ENCODE results near the gene EN1.

EN1 gene

GRCh38 chr2:118854507-118855345 lies 7.3 kb upstream of the EN1 start:
- DNase-seq (ENCODE audit: insufficient read length) (no peak), FAIRE-seq (no peak)
- no peak for TF ChIP-seq POLR2AphosphoS5 (IDR thresholded peaks at IDR 0.05; ENCODE audit: low read depth, low read length)
- TF ChIP-seq TAF1 (IDR thresholded peaks at IDR 0.05; ENCODE audit: borderline replicate concordance, low read depth, low read length), result no peak
- no peak for TF ChIP-seq POLR2A (IDR thresholded peaks at IDR 0.05; ENCODE audit: low read depth, low read length)

GRCh38 chr2:118853651-118854291 lies 6.3 kb upstream of the EN1 start:
- TF ChIP-seq POLR2A (IDR thresholded peaks at IDR 0.05; ENCODE audit: low read depth, low read length) (no peak), POLR2AphosphoS5 (IDR thresholded peaks at IDR 0.05; ENCODE audit: low read depth, low read length) (no peak), TAF1 (IDR thresholded peaks at IDR 0.05; ENCODE audit: borderline replicate concordance, low read depth, low read length) (no peak)
- DNase-seq (ENCODE audit: insufficient read length), result no peak
- FAIRE-seq, result no peak

- no peak for TF ChIP-seq POLR2A (IDR thresholded peaks at IDR 0.05; ENCODE audit: low read depth, low read length)
- TF ChIP-seq POLR2AphosphoS5 (IDR thresholded peaks at IDR 0.05; ENCODE audit: low read depth, low read length), result no peak
- no peak for TF ChIP-seq TAF1 (IDR thresholded peaks at IDR 0.05; ENCODE audit: borderline replicate concordance, low read depth, low read length)
- FAIRE-seq, result no peak
- DNase-seq (ENCODE audit: insufficient read length), result no peak
Observed at GRCh38 chr2:118853129-118853640, 5.7 kb upstream of the EN1 start.

GRCh38 chr2:118852605-118853128 lies 5.2 kb upstream of the EN1 start:
- DNase-seq (ENCODE audit: insufficient read length), result no peak
- TF ChIP-seq TAF1 (IDR thresholded peaks at IDR 0.05; ENCODE audit: borderline replicate concordance, low read depth, low read length) (no peak), POLR2AphosphoS5 (IDR thresholded peaks at IDR 0.05; ENCODE audit: low read depth, low read length) (no peak), POLR2A (IDR thresholded peaks at IDR 0.05; ENCODE audit: low read depth, low read length) (no peak)
- FAIRE-seq, result no peak

- no peak for TF ChIP-seq POLR2A (IDR thresholded peaks at IDR 0.05; ENCODE audit: low read depth, low read length)
- DNase-seq (ENCODE audit: insufficient read length) (no peak), FAIRE-seq (no peak)
Observed at GRCh38 chr2:118851650-118852049, 4.2 kb upstream of the EN1 start.

GRCh38 chr2:118850901-118851415 lies 3.5 kb upstream of the EN1 start:
- FAIRE-seq (no peak), DNase-seq (ENCODE audit: insufficient read length) (no peak)
- TF ChIP-seq TAF1 (IDR thresholded peaks at IDR 0.05; ENCODE audit: borderline replicate concordance, low read depth, low read length) (no peak), POLR2AphosphoS5 (IDR thresholded peaks at IDR 0.05; ENCODE audit: low read depth, low read length) (no peak), POLR2A (IDR thresholded peaks at IDR 0.05; ENCODE audit: low read depth, low read length) (no peak)

- FAIRE-seq (no peak), DNase-seq (ENCODE audit: insufficient read length) (no peak)
- TF ChIP-seq POLR2AphosphoS5 (IDR thresholded peaks at IDR 0.05; ENCODE audit: low read depth, low read length) (no peak), POLR2A (IDR thresholded peaks at IDR 0.05; ENCODE audit: low read depth, low read length) (no peak), TAF1 (IDR thresholded peaks at IDR 0.05; ENCODE audit: borderline replicate concordance, low read depth, low read length) (no peak)
Observed at GRCh38 chr2:118850168-118850900, 2.9 kb upstream of the EN1 start.

- no peak for TF ChIP-seq POLR2AphosphoS5 (IDR thresholded peaks at IDR 0.05; ENCODE audit: low read depth, low read length)
- no peak for TF ChIP-seq POLR2A (IDR thresholded peaks at IDR 0.05; ENCODE audit: low read depth, low read length)
- no peak for TF ChIP-seq TAF1 (IDR thresholded peaks at IDR 0.05; ENCODE audit: borderline replicate concordance, low read depth, low read length)
- FAIRE-seq (no peak), DNase-seq (ENCODE audit: insufficient read length) (no peak)
Observed at GRCh38 chr2:118849226-118850167, 2.0 kb upstream of the EN1 start.

GRCh38 chr2:118848381-118849225 lies 1.2 kb upstream of the EN1 start:
- no peak for TF ChIP-seq POLR2A (IDR thresholded peaks at IDR 0.05; ENCODE audit: low read depth, low read length)
- no peak for TF ChIP-seq POLR2AphosphoS5 (IDR thresholded peaks at IDR 0.05; ENCODE audit: low read depth, low read length)
- TF ChIP-seq TAF1 (IDR thresholded peaks at IDR 0.05; ENCODE audit: borderline replicate concordance, low read depth, low read length), result no peak
- no peak for FAIRE-seq
- no peak for DNase-seq (ENCODE audit: insufficient read length)
